ENCODE measurements around the gene PCBP3. TPM values are rescaled to one million over a fixed set of nuclear protein-coding genes. Genes with fewer than 3 reads are reported as not detected.

Gene PCBP3
- polyA plus RNA-seq, 3 donors, result 1.9 to 2.0 (median 1.9) TPM

DNA sequence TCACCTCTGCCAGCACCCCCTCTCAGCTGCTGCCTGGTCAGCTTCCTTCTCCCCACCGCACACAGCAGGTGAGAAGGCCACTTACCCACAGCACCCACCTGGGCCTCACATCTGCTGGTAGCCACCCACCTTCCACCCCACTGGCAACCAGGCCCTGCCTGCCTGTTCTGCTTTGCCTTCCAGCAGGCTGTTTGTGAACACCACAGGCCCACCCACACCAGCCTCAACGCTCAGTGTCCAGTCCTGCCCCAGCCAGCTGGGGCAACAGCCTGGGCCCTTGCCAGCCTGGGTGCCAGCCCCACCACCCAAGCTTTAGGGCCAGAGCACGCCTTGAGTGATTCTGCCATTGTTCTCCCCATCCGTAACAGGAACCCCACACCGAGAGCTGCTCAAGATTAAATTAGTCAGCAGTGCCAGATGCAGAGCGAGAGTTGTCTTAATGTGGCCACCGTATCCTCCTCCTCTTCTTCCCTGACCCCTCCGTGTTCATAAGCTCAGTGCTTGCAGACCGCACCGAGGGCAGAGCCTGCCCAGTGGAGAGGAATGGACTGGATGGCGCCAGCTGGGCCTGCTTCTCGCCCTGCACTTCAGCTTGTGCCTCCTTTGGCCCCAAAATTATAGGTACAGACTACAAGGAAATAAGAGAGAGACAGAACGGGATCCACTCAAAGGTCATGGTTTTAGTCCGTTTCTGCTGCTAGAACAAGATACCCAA, 217.8 kb downstream of the PCBP3 start:
- DNase-seq, result no peak

DNA sequence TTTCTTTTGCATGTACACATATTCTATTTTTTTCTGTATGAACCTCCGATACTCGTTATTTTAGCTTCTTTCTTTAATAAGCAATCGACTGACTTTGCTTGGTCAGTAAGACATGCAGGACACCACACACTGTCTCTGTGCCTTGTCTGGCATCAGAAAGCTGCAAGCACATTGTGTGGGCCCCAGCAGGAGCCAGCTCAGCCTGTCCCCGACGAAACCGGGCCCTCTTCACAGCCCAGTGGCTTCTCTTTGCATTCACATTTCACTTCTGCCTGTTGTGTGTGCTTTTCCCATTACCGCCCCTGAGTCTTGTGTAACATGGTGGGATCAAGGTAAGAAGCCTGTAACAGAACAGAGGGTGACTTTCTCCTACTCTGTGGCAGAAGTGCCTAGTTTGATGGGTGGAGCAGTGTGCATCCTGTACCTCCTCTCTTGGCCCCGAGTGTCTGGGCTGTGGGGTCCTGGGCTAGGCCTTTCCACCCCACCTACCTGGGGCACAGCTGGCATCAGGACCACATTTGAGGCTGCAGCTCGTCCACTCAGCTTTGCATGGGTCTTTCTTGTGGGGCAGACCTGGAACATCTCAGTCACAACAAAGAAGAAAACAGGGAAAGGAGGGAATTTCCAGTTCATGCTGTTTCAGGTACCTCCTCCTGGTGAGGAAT, 219.2 kb downstream of the PCBP3 start:
- no peak for DNase-seq

GRCh38 chr21:45863267-45863666, 219.7 kb downstream of the PCBP3 start:
- DNase-seq, result no peak

DNA sequence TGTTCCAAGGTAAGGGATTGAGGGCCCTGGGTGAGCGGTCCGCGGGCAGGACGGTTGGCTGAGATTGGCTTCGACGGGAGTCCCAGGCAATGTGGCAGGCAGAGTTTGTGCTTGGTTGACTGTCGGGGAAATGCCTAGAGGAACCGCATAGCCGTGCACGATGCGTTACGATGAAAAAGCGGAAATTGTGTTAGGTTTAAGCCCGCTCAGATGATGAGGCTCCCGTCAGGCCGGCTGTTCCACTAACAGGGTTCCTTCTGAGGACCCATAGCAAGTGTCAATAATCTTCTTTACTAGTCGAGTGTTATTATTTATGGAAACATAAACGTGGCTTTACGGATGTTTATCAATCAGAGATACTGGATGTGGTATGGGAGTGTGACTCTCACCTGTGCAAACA, 220.2 kb downstream of the PCBP3 start:
- DNase-seq, result no peak

DNA sequence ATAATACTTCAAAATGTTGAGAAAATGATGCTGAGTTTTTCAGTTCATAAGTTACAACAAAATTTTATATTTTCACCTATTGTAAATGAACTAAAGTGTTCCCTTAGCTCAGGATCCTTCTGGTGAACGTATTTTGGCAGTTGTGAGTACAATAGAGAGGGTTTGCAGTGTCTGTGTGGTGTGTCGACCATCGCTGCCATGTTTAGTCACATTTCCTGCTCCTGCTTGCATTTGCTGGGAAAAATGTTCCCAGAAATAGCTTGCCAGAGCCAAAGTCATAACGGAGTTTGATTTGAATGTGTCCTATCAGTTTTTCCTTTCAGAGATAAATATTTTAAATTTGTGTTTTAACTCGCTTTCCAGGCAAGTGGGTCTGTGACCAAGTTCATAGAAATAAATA, 220.9 kb downstream of the PCBP3 start:
- no peak for DNase-seq

GRCh38 chr21:45865106-45865835, 221.7 kb downstream of the PCBP3 start:
- no peak for DNase-seq

DNA sequence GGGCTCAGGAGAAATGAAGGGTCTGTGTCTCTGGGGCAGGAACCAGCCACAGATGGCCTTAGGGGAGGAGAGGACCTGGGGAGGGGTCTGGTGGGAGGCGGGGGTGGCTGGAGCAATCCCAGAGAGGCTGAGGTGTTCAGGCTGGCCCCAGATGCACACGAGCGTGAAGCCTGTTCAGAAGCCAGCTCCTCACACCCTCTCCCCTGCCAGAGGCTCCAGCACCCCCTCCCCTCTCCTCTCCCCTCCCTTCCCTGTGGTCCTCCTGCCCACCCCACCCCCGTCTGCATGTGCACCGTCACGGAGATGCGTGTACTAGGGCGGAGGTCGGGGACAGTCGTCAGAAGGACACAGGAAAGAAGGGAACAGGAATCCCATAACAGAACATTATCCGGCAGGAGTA, 223.0 kb downstream of the PCBP3 start:
- no peak for DNase-seq

- DNase-seq, result no peak
Measured at GRCh38 chr21:45867041-45867666, 223.6 kb downstream of the PCBP3 start.

DNA sequence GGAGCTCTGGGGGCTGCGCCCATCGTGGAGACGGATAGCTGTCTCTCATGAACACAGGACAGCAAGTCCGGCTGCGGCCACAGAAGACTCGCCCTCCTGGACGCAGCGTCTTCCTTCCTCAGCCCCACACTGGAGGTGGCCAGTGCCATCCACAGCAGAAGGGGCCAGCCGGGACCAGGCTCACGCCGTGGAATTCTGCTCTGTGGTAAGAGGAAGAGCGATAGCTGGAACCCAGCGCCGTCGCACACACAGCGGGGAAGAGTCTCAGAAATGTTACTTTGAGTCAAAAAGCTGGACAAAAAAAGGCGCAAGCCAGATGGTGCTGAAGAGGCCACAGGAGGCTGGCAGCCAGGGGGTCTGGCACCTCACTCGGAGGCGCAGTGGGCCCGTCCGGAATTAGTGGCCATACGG, 224.2 kb downstream of the PCBP3 start:
- DNase-seq, result no peak

GRCh38 chr21:45868086-45868485, 224.6 kb downstream of the PCBP3 start:
- DNase-seq, result no peak

- DNase-seq, result no peak
Measured at GRCh38 chr21:45868488-45868887, 225.0 kb downstream of the PCBP3 start.

GRCh38 chr21:45869121-45870007, 225.8 kb downstream of the PCBP3 start:
- no peak for DNase-seq

- no peak for DNase-seq
Measured at GRCh38 chr21:45870421-45870820, 226.9 kb downstream of the PCBP3 start.

DNA sequence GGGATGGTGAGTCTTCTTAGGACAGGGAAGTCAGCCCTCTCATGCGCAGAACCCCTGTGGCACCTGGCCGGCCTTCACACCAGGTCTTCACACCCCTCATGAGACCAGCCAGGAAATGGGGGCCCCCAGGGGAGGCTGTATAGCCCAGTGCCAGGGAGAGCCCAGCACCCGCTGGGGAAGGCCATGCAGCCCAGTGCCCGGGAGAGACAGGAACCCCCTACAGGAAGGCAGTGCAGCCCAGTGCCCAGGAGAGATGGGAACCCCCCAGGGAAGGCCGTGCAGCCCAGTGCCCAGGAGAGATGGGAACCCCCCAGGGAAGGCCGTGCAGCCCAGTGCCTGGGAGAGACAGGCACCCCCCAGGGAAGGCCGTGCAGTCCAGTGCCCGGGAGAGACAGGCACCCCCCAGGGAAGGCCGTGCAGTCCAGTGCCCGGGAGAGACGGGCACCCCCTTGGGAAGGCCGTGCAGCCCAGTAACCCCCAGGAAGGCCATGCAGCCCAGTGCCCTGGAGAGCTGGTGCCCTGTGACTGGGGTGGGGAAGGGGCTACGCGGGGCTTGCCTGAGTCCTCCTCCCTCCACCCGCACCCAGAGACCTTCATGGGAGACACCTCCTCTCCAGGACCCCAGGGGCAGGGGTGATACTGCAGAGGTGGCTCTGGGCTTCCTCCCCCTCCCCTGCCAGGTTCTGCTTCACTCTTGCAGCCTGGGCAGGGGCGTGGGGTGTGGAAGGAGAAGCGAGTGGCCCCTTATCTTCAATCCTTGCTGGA, 227.5 kb downstream of the PCBP3 start:
- no peak for DNase-seq

GRCh38 chr21:45871616-45872236, 228.2 kb downstream of the PCBP3 start:
- no peak for DNase-seq

- DNase-seq, result no peak
Measured at GRCh38 chr21:45872471-45872870, 228.9 kb downstream of the PCBP3 start.

- DNase-seq, result no peak
Measured at GRCh38 chr21:45872902-45873301, 229.4 kb downstream of the PCBP3 start.

DNA sequence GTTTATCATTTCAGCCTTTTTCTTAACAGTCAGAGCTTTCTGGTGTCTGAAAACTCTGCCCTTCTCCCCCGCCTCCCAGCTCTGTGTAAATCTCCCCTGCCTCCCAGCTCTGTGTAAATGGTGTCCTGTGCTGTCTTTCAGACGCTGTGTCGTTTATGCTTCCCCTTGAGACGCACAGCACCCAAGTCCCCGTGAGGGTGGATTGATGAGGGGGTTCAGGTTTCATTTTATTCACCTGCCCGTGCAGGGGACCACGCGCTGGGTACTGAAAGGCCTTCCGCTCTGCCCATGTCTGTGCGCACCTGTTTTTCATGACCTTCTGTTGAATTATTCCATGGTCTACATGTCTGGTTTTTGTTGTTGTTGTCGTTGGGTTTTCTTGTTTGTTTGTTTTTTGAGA, 229.9 kb downstream of the PCBP3 start:
- no peak for DNase-seq

DNA sequence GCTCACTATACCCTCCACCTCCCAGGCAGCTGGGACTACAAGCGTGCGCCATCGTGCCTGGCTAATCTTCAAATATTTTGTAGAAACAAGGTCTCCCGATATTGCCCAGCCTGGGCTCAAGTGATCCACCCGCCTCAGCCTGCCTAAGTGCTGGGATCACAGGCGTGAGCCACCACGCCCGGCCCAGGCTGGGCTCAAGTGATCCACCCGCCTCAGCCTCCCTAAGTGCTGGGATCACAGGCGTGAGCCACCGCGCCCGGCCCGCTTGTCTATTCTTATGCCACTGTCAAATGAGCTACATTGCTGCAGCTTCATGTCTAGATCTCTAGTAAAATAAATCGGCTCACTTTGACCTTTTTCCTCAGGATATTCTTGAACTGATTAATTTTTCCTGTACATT, 230.3 kb downstream of the PCBP3 start:
- DNase-seq, result no peak

DNA sequence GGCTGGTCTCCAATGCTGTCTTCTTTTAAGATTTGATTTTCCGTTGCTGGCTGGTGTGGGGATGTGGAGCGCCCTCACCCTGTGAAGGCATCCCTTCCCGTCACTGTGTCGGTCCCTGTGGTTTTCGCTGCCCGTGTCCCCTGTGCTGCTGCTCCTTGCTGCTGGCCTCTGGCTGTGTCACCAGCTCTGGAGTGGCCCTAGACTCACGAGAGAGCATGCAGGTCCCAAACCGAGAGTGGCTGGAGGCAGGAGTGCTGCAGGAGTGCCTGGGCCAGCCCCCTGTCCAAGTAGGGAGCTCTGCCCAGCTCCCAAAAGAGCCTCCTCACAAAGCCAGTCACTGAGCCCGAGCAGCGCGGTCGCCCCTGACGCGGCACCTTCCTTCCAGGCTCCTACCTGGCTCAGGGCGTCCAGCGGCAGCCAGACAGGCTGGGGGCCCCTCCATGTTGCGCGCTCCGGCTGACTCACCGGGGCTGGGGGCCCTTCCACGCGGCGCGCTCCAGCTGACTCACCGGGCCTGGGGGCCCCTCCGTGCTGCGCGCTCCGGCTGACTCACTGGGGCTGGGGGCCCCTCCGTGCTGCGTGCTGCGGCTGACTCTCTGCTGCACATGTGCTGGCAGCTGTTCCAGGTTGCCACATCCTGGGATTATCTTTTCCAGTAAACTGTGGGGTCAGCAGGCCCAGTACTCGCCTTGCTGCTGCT, 231.3 kb downstream of the PCBP3 start:
- DNase-seq, result no peak
